ENCODE data around the gene C3orf85. TPM values are rescaled to one million over a fixed set of nuclear protein-coding genes. Genes with fewer than 3 reads are reported as not detected.

The C3orf85 gene
- total and polyA plus RNA-seq, 10 of the 15 experiments (the other 5 are each of a cell fraction or from before 2014, with no cell fraction given): not detected

- TF ChIP-seq IRF5 (IDR thresholded peaks at IDR 0.05; ENCODE audit: borderline replicate concordance) (no peak), NRF1 (conservative IDR thresholded peaks at IDR 0.05; ENCODE audit: low read depth, low read length) (no peak)
These were observed 48.2 kb downstream of the C3orf85 start (continued) for GRCh38 chr3:109184726-109185125.

GRCh38 chr3:109187390-109187789 lies 50.9 kb downstream of the C3orf85 start:
- Histone ChIP-seq H3K27ac (ENCODE audit: control insufficient read depth, insufficient read depth) (no peak overlapping the region), H4K20me1 (ENCODE audit: control insufficient read depth, insufficient read depth) (no peaks in the 10 kb centered on the region), H3K4me2 (ENCODE audit: control insufficient read depth, insufficient read depth) (no peak overlapping the region), H3K79me2 (ENCODE audit: control insufficient read depth, insufficient read depth, low read length) (no peaks in the 10 kb centered on the region), H3K27me3 (replicated peaks in 1 of 2; ENCODE audit: control insufficient read depth in 2 of 2, insufficient read depth in 2 of 2, low read length in 1 of 2) (no peaks in the 10 kb centered on the region), H3K9ac (ENCODE audit: control insufficient read depth, insufficient read depth, low read length) (no peak overlapping the region), H3K4me1 (ENCODE audit: control insufficient read depth, insufficient read depth, low read length) (no peaks in the 10 kb centered on the region), H3K9me3 (replicated peaks; ENCODE audit: control insufficient read depth, insufficient read depth, low read length) (no peaks in the 10 kb centered on the region), H2AFZ (ENCODE audit: control insufficient read depth, low read depth, low read length) (no peak overlapping the region), H3K36me3 (ENCODE audit: control insufficient read depth in 2 of 2, insufficient read depth in 2 of 2, low read length in 1 of 2) (no peaks in the 10 kb centered on the region), H3K4me3 (no peak overlapping the region)
- CTCF ChIA-PET: no interaction called here
- DNase-seq (ENCODE audit: low read depth, low spot score) (no peak), FAIRE-seq (no peak), ATAC-seq (no peak)
- WGBS (ENCODE audit: insufficient coverage, insufficient replicate concordance, low lambda C conversion rate, missing lambda C conversion rate): 58% methylated on average over 5 of the region's 5 CpGs
- POLR2A ChIA-PET: no interaction called here
- SMC1A ChIA-PET (ENCODE audit: uncharacterized antibody, unreplicated experiment): interaction anchor here (1.3 kb wide), 1 partner anchor 9 kb away, joined by 3 read pairs; no protein-coding TSS in a partner anchor
- in situ Hi-C loops (cut with MboI) (no loop called here), intact Hi-C loops (cut with micrococcal nuclease; ENCODE audit: unreplicated experiment) (no loop called here)
- BruUV-seq (replicated peaks): no TSS peak
- TF ChIP-seq TARDBP (IDR thresholded peaks at IDR 0.05; ENCODE audit: borderline replicate concordance) (no peak), POLR2AphosphoS2 (IDR thresholded peaks at IDR 0.05; ENCODE audit: low read depth, low read length) (no peak)
- RAD21 ChIA-PET (ENCODE audit: unreplicated experiment): no interaction called here

- H3K4me3 ChIP-seq: no peak overlapping the region
- no peaks in the 10 kb centered on the region for H3K27me3 ChIP-seq (replicated peaks in 1 of 2; ENCODE audit: control insufficient read depth in 2 of 2, insufficient read depth in 2 of 2, low read length in 1 of 2)
- in situ Hi-C loops (cut with MboI): no loop called here
- ChIA-PET RAD21 (ENCODE audit: unreplicated experiment) (no interaction called here), CTCF (no interaction called here), POLR2A (interaction anchor here (0.7 kb wide), 1 partner anchor 14 kb away, joined by 5 read pairs; no protein-coding TSS in a partner anchor), SMC1A (ENCODE audit: uncharacterized antibody, unreplicated experiment) (no interaction called here)
- H3K4me1 ChIP-seq (ENCODE audit: control insufficient read depth, insufficient read depth, low read length): no peaks in the 10 kb centered on the region
- FAIRE-seq (no peak), ATAC-seq (no peak), DNase-seq (ENCODE audit: low read depth, low spot score) (no peak)
- WGBS (ENCODE audit: insufficient coverage, insufficient replicate concordance, low lambda C conversion rate, missing lambda C conversion rate): 24% methylated on average over 6 of the region's 6 CpGs
- no peaks in the 10 kb centered on the region for H3K36me3 ChIP-seq (ENCODE audit: control insufficient read depth in 2 of 2, insufficient read depth in 2 of 2, low read length in 1 of 2)
- H4K20me1 ChIP-seq (ENCODE audit: control insufficient read depth, insufficient read depth): no peaks in the 10 kb centered on the region
- H3K9me3 ChIP-seq (replicated peaks; ENCODE audit: control insufficient read depth, insufficient read depth, low read length): no peaks in the 10 kb centered on the region
- no peak overlapping the region for H3K27ac ChIP-seq (ENCODE audit: control insufficient read depth, insufficient read depth)
- no peak overlapping the region for H3K4me2 ChIP-seq (ENCODE audit: control insufficient read depth, insufficient read depth)
- no peaks in the 10 kb centered on the region for H3K79me2 ChIP-seq (ENCODE audit: control insufficient read depth, insufficient read depth, low read length)
- intact Hi-C loops (cut with micrococcal nuclease; ENCODE audit: unreplicated experiment): no loop called here
- BruUV-seq (replicated peaks): no TSS peak
- H2AFZ ChIP-seq (ENCODE audit: control insufficient read depth, low read depth, low read length): no peak overlapping the region
- no peak for TF ChIP-seq TCF3 (IDR thresholded peaks at IDR 0.05; ENCODE audit: borderline replicate concordance, insufficient read depth, low read depth, low read length)
- H3K9ac ChIP-seq (ENCODE audit: control insufficient read depth, insufficient read depth, low read length): no peak overlapping the region
These were observed 52.2 kb downstream of the C3orf85 start for GRCh38 chr3:109188741-109189140.
